Activated CD8-positive, alpha-beta memory T cell treated with anti-CD3 and anti-CD28 coated beads for 24 hours (primary cell): ENCODE data around the gene PPP3CB.

ENCODE experiments used
- DNase-seq: peaks from one replicate; pipeline ENCODE4 v3.0.0-alpha.2; 2020

PPP3CB gene

GRCh38 chr10:73478636-73479035 is 17.2 kb downstream of the PPP3CB start:
- no peak for DNase-seq

- DNase-seq: no peak
Observed at GRCh38 chr10:73471226-73471625, 24.6 kb downstream of the PPP3CB start.

- no peak for DNase-seq
Observed at GRCh38 chr10:73469579-73469978, 26.2 kb downstream of the PPP3CB start.

GRCh38 chr10:73467206-73467605 is 28.6 kb downstream of the PPP3CB start:
- no peak for DNase-seq

GRCh38 chr10:73465978-73466726 is 29.7 kb downstream of the PPP3CB start:
- DNase-seq: no peak

GRCh38 chr10:73460897-73461296 is 34.9 kb downstream of the PPP3CB start:
- DNase-seq: no peak

- DNase-seq: no peak
Observed at GRCh38 chr10:73459683-73460314, 36.0 kb downstream of the PPP3CB start.

- no peak for DNase-seq
Observed at GRCh38 chr10:73456187-73456890, 39.5 kb downstream of the PPP3CB start.

GRCh38 chr10:73449113-73449512 is 46.7 kb downstream of the PPP3CB start:
- no peak for DNase-seq

- no peak for DNase-seq
Observed at GRCh38 chr10:73448384-73448783, 47.4 kb downstream of the PPP3CB start.

GRCh38 chr10:73446926-73447325 is 48.9 kb downstream of the PPP3CB start:
- DNase-seq: no peak

- no peak for DNase-seq
Observed at GRCh38 chr10:73444457-73444856, 51.4 kb downstream of the PPP3CB start.

- DNase-seq: no peak
Observed at GRCh38 chr10:73439605-73440312, 56.1 kb downstream of the PPP3CB start.

- no peak for DNase-seq
Observed at GRCh38 chr10:73439055-73439454, 56.8 kb downstream of the PPP3CB start.

- no peak for DNase-seq
Observed at GRCh38 chr10:73433538-73433867, 62.3 kb downstream of the PPP3CB start, which contains the start of gene MSS51. TSS of gene MSS51 (minus strand) at chr10:73433561. CDS start at chr10:73428284, 5,277 bp downstream.

- no peak for DNase-seq
Observed at GRCh38 chr10:73432646-73433537, 62.9 kb downstream of the PPP3CB start.

- DNase-seq: no peak
Observed at GRCh38 chr10:73426318-73426717, 69.5 kb downstream of the PPP3CB start.

- no peak for DNase-seq
Observed at GRCh38 chr10:73424478-73424877, 71.3 kb downstream of the PPP3CB start.

- no peak for DNase-seq
Observed at GRCh38 chr10:73423309-73423708, 72.5 kb downstream of the PPP3CB start.

GRCh38 chr10:73416571-73416970 is 79.3 kb downstream of the PPP3CB start:
- no peak for DNase-seq

GRCh38 chr10:73414230-73414945 is 81.4 kb downstream of the PPP3CB start:
- no peak for DNase-seq
